SIG-M5 treated with dmso at 0.1 percent for 504 hours (cell line): ENCODE measurements around the gene HMCN2.

ENCODE experiments used
- DNase-seq: peaks from one replicate; lab custom pipeline; 2025; ENCODE audit not compliant: unreplicated experiment; lab: John Stamatoyannopoulos, UW

The HMCN2 gene

GRCh38 chr9:130265431-130266235, at the start of gene HMCN2:
TSS of gene HMCN2 (plus strand) at chr9:130265760. CDS start at chr9:130265879, 119 bp downstream.
- no peak for DNase-seq

- DNase-seq, result no peak
Observed at GRCh38 chr9:130217838-130218237, 47.7 kb upstream of the HMCN2 start.

- DNase-seq, result no peak
Observed at GRCh38 chr9:130219661-130220096, 45.9 kb upstream of the HMCN2 start.

- no peak for DNase-seq
Observed at GRCh38 chr9:130220352-130220751, 45.2 kb upstream of the HMCN2 start.

GRCh38 chr9:130222833-130223232, 42.7 kb upstream of the HMCN2 start:
- DNase-seq, result no peak

GRCh38 chr9:130225071-130225470, 40.5 kb upstream of the HMCN2 start:
- DNase-seq, result no peak

- no peak for DNase-seq
Observed at GRCh38 chr9:130225586-130225985, 40.0 kb upstream of the HMCN2 start.

GRCh38 chr9:130226112-130226511, 39.4 kb upstream of the HMCN2 start:
- no peak for DNase-seq

GRCh38 chr9:130227833-130228232, 37.7 kb upstream of the HMCN2 start:
- no peak for DNase-seq

- DNase-seq, result no peak
Observed at GRCh38 chr9:130229759-130230158, 35.8 kb upstream of the HMCN2 start.

- DNase-seq, result no peak
Observed at GRCh38 chr9:130230631-130231030, 34.9 kb upstream of the HMCN2 start.

GRCh38 chr9:130232899-130233586, 32.5 kb upstream of the HMCN2 start:
- no peak for DNase-seq

GRCh38 chr9:130233587-130233945, 32.0 kb upstream of the HMCN2 start:
- no peak for DNase-seq

GRCh38 chr9:130234340-130235260, 31.0 kb upstream of the HMCN2 start:
- no peak for DNase-seq

- peak; percentile 21 for DNase-seq
Observed at GRCh38 chr9:130235558-130236435, 29.8 kb upstream of the HMCN2 start.

GRCh38 chr9:130236436-130236985, 29.0 kb upstream of the HMCN2 start:
- DNase-seq, result no peak

GRCh38 chr9:130237076-130237475, 28.5 kb upstream of the HMCN2 start:
- DNase-seq, result no peak

- no peak for DNase-seq
Observed at GRCh38 chr9:130237763-130238524, 27.6 kb upstream of the HMCN2 start.

GRCh38 chr9:130239363-130239695, 26.2 kb upstream of the HMCN2 start:
- no peak for DNase-seq
